ENCODE data around the gene TRIM69. TPM values are rescaled to one million over a fixed set of nuclear protein-coding genes. Genes with fewer than 3 reads are reported as not detected.

The TRIM69 gene
- total and polyA plus RNA-seq, 4 experiments from 2014 or later: 25.8 to 42.0 (median 39.4) TPM

DNA sequence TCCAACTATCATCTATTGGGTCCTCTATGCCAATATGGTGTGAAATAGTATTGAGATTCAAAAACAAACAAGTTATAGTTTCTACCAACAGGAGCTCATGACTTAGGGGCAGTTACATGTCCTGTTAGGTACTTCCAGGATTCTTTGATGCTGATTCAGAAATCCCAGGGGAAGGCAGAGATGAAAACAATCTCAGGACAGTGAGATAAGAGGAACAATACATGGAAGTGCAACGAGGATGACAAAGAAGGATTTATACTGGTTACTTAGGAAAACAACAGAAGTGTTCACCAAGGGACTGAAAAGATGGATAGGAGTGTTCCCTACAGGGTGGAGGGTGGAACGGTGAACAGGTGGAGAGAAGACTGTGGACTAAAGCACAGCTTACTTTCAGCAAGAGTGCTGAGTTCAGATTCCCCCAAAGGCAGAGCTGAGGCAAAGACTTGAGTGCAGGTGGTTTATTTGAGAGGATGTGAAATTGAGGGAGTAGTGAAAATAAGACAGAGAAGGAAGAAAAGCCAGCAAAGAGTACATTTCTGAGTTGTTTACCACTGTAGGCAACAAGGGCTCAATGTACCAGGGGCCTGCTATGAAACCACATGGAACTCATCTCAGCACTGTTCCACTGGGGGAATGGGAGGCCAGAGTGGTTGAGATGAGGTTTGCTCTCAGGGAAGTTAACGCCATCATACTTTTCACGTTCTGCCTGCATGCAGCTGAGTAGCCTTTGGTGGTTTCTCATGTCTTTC lies 68.1 kb downstream of the TRIM69 start:
- Mint-ChIP-seq H3K4me3 (no peak overlapping the region), H3K4me1 (no peaks in the 10 kb centered on the region), H3K27ac (peak overlapping the region in 1 of 7 donors; percentile 44), H3K27me3 (peaks cover 1 to 3% of the 10 kb centered on the region in 2 donors), H3K36me3 (no peaks in the 10 kb centered on the region), H3K9me3 (no peaks in the 10 kb centered on the region)
- intact Hi-C loops (cut with micrococcal nuclease): no loop called here
- CTCF ChIA-PET (ENCODE audit: partially characterized antibody): no interaction called here
- POLR2A ChIA-PET (ENCODE audit: partially characterized antibody): no interaction called here
- Histone ChIP-seq H3K4me3 (ENCODE audit: low read length in 2 of 2) (no peak overlapping the region), H3K36me3 (ENCODE audit: insufficient read depth, low read length) (no peaks in the 10 kb centered on the region), H3K9me3 (ENCODE audit: control insufficient read depth in 1 of 2, low read length in 2 of 2) (no peaks in the 10 kb centered on the region), H3K27ac (ENCODE audit: low read depth, low read length) (no peak overlapping the region), H3K4me1 (ENCODE audit: insufficient read depth, low read length) (no peaks in the 10 kb centered on the region), H3K27me3 (ENCODE audit: insufficient read depth, low read length) (no peaks in the 10 kb centered on the region)
- no peak for DNase-seq

DNA sequence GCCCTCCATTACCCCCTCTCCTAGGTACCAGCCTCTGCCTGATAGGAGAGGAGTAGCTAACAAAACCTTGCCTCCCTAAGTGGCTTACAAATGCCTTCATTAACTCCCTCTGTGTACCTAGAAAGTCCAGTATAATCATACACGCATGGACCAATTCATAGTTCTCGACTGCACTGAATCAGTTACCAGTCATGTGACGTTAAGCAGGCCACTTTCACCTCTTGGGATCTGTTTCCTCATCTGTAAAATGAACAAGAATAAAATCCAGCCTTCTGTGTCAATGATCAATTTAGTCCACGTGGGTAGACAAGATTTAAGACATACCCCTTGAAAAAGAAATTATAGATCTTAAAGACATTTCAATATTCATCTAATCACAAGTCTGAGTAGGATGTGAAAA lies 72.2 kb downstream of the TRIM69 start:
- no peak for DNase-seq
- Histone ChIP-seq H3K36me3 (ENCODE audit: insufficient read depth, low read length) (no peaks in the 10 kb centered on the region), H3K4me1 (ENCODE audit: insufficient read depth, low read length) (no peaks in the 10 kb centered on the region), H3K9me3 (ENCODE audit: control insufficient read depth in 1 of 2, low read length in 2 of 2) (no peaks in the 10 kb centered on the region), H3K27ac (ENCODE audit: low read depth, low read length) (no peak overlapping the region), H3K27me3 (ENCODE audit: insufficient read depth, low read length) (no peaks in the 10 kb centered on the region), H3K4me3 (ENCODE audit: low read length in 2 of 2) (no peak overlapping the region)
- ChIA-PET POLR2A (ENCODE audit: partially characterized antibody) (no interaction called here), CTCF (ENCODE audit: partially characterized antibody) (no interaction called here)
- Mint-ChIP-seq H3K27me3 (peaks cover 1 to 2% of the 10 kb centered on the region in 2 donors), H3K9me3 (no peaks in the 10 kb centered on the region), H3K4me1 (peaks cover 0 to 8% (median 0%) of the 10 kb centered on the region in 4 donors), H3K27ac (no peak overlapping the region), H3K36me3 (no peaks in the 10 kb centered on the region), H3K4me3 (no peak overlapping the region)
- intact Hi-C loops (cut with micrococcal nuclease): no loop called here

DNA sequence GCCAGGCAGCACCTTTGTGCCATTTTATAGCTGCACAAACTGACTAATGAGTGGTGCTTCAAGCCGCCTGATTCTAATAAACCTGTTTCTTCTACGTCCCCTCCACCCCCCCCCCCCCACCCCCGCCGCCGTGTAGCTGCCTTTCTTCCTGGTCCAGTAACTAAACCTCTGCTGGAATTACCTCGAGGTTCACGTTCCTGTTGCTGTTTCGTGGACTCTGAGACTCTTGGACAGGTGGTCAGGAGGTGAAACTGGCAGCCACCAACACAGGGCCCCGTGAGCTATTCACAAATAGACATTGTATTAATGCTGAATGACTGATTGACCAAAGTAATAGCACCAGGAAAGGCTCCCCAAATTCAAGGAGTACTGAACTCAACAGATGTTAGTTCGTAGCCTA lies 73.9 kb downstream of the TRIM69 start:
- H3K4me1 Mint-ChIP-seq: peaks cover 0 to 8% (median 0%) of the 10 kb centered on the region in 4 donors
- no peak overlapping the region for H3K27ac ChIP-seq (ENCODE audit: low read depth, low read length)
- no peaks in the 10 kb centered on the region for H3K4me1 ChIP-seq (ENCODE audit: insufficient read depth, low read length)
- H3K27ac Mint-ChIP-seq: no peak overlapping the region
- H3K27me3 ChIP-seq (ENCODE audit: insufficient read depth, low read length): no peaks in the 10 kb centered on the region
- CTCF ChIA-PET (ENCODE audit: partially characterized antibody): no interaction called here
- no peak overlapping the region for H3K4me3 ChIP-seq (ENCODE audit: low read length in 2 of 2)
- no peaks in the 10 kb centered on the region for H3K36me3 ChIP-seq (ENCODE audit: insufficient read depth, low read length)
- POLR2A ChIA-PET (ENCODE audit: partially characterized antibody): no interaction called here
- H3K9me3 ChIP-seq (ENCODE audit: control insufficient read depth in 1 of 2, low read length in 2 of 2): no peaks in the 10 kb centered on the region
- no peaks in the 10 kb centered on the region for H3K36me3 Mint-ChIP-seq
- intact Hi-C loops (cut with micrococcal nuclease): no loop called here
- DNase-seq: no peak
- no peak overlapping the region for H3K4me3 Mint-ChIP-seq
- peaks cover 2% of the 10 kb centered on the region in 2 donors for H3K27me3 Mint-ChIP-seq
- no peaks in the 10 kb centered on the region for H3K9me3 Mint-ChIP-seq

DNA sequence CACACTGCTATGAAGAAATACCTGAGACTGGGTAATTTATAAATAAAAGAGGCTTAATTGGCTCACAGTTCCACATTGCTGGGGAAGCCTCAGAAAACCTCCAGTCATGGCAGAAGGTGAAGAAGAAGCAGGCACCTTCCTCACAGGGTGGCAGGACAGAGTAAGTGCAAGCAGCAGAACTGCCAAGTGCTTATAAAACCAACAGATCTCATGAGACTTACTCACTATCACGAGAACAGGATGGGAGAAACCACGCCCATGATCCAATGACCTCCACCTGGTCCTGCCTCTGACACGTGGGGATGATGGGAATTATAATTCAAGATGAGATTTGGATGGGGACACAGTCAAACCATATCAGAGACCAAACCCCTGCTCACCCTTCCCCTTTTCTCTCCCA lies 75.0 kb downstream of the TRIM69 start:
- Histone ChIP-seq H3K27ac (ENCODE audit: low read depth, low read length) (no peak overlapping the region), H3K4me3 (ENCODE audit: low read length in 2 of 2) (no peak overlapping the region), H3K9me3 (ENCODE audit: control insufficient read depth in 1 of 2, low read length in 2 of 2) (no peaks in the 10 kb centered on the region), H3K36me3 (ENCODE audit: insufficient read depth, low read length) (no peaks in the 10 kb centered on the region), H3K27me3 (ENCODE audit: insufficient read depth, low read length) (no peaks in the 10 kb centered on the region), H3K4me1 (ENCODE audit: insufficient read depth, low read length) (no peaks in the 10 kb centered on the region)
- ChIA-PET POLR2A (ENCODE audit: partially characterized antibody) (no interaction called here), CTCF (ENCODE audit: partially characterized antibody) (no interaction called here)
- DNase-seq: no peak
- no peak overlapping the region for H3K27ac Mint-ChIP-seq
- H3K36me3 Mint-ChIP-seq: no peaks in the 10 kb centered on the region
- peaks cover 2 to 6% of the 10 kb centered on the region in 2 donors for H3K27me3 Mint-ChIP-seq
- intact Hi-C loops (cut with micrococcal nuclease): no loop called here
- no peak overlapping the region for H3K4me3 Mint-ChIP-seq
- no peaks in the 10 kb centered on the region for H3K9me3 Mint-ChIP-seq
- peaks cover 0 to 8% (median 0%) of the 10 kb centered on the region in 4 donors for H3K4me1 Mint-ChIP-seq

DNA sequence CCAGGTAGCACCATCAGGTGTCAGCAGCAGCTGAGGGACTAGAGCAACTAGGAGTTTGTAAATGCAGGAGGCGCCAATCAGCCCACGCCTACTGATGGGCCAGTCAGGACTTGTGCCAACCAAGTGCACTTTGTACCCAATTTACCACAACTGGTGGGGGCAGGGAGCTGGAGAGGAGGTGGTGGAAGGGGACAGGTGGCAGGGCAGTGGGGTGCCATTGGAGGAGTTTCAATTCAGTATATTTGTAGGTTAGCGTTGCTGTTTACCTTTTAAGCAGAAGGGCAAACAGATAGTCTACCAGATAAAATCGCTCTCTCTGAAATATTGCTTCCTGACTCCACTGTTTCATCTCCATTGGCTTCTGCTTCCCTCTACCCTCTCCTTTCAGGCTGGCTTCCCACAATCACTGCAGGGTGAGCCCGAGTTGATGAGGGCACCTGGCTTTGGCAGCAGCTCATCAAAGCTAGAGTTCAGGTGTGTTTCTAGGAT lies 75.7 kb downstream of the TRIM69 start:
- POLR2A ChIA-PET (ENCODE audit: partially characterized antibody): no interaction called here
- H3K27ac ChIP-seq (ENCODE audit: low read depth, low read length): no peak overlapping the region
- intact Hi-C loops (cut with micrococcal nuclease): no loop called here
- Mint-ChIP-seq H3K36me3 (no peaks in the 10 kb centered on the region), H3K4me3 (no peak overlapping the region), H3K9me3 (no peaks in the 10 kb centered on the region), H3K27ac (no peak overlapping the region), H3K4me1 (peaks cover 0 to 8% (median 0%) of the 10 kb centered on the region in 4 donors), H3K27me3 (peaks cover 1 to 6% of the 10 kb centered on the region in 2 donors)
- CTCF ChIA-PET (ENCODE audit: partially characterized antibody): no interaction called here
- no peak overlapping the region for H3K4me3 ChIP-seq (ENCODE audit: low read length in 2 of 2)
- H3K4me1 ChIP-seq (ENCODE audit: insufficient read depth, low read length): no peaks in the 10 kb centered on the region
- H3K9me3 ChIP-seq (ENCODE audit: control insufficient read depth in 1 of 2, low read length in 2 of 2): no peaks in the 10 kb centered on the region
- no peak for DNase-seq
- H3K27me3 ChIP-seq (ENCODE audit: insufficient read depth, low read length): no peaks in the 10 kb centered on the region
- no peaks in the 10 kb centered on the region for H3K36me3 ChIP-seq (ENCODE audit: insufficient read depth, low read length)

DNA sequence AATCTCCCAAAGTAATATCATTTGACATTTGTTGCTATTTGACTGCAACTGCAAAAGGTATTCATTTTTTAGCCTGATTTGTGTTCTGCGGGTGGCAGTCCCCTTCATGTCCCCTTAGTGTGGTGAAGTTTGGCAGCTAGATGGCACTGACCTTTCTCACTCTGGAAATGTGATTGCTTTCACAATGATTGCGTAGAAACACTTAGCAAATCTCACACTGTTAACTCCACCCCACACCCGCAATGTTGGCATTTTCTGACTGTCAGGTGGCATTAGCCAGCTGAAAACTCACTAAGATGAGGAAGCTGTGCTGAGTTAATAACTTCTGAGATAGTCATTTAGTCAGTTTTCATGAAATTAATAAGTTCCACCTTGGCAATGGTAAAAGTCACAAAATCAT lies 76.9 kb downstream of the TRIM69 start:
- POLR2A ChIA-PET (ENCODE audit: partially characterized antibody): no interaction called here
- no peak overlapping the region for H3K27ac Mint-ChIP-seq
- H3K27me3 Mint-ChIP-seq: peaks cover 1 to 6% of the 10 kb centered on the region in 2 donors
- CTCF ChIA-PET (ENCODE audit: partially characterized antibody): interaction anchor here (1.5 kb wide), 1 partner anchor 220 kb away, joined by 5 read pairs; no protein-coding TSS in a partner anchor
- H3K36me3 ChIP-seq (ENCODE audit: insufficient read depth, low read length): no peaks in the 10 kb centered on the region
- no peaks in the 10 kb centered on the region for H3K4me1 ChIP-seq (ENCODE audit: insufficient read depth, low read length)
- no peaks in the 10 kb centered on the region for H3K9me3 Mint-ChIP-seq
- intact Hi-C loops (cut with micrococcal nuclease): no loop called here
- H3K36me3 Mint-ChIP-seq: no peaks in the 10 kb centered on the region
- no peaks in the 10 kb centered on the region for H3K27me3 ChIP-seq (ENCODE audit: insufficient read depth, low read length)
- no peak overlapping the region for H3K27ac ChIP-seq (ENCODE audit: low read depth, low read length)
- no peaks in the 10 kb centered on the region for H3K9me3 ChIP-seq (ENCODE audit: control insufficient read depth in 1 of 2, low read length in 2 of 2)
- peaks cover 0 to 8% (median 0%) of the 10 kb centered on the region in 4 donors for H3K4me1 Mint-ChIP-seq
- no peak for DNase-seq
- H3K4me3 Mint-ChIP-seq: no peak overlapping the region
- H3K4me3 ChIP-seq (ENCODE audit: low read length in 2 of 2): no peak overlapping the region
